Pons (tissue), 1 donor: ENCODE results near the gene BBS5.
"Not testable (repeated sequence)": the region's sequence is repeated elsewhere in the genome, so short reads cannot be mapped to it uniquely, and the experiment has no call there.

Experiments used
- DNase-seq: peaks from one replicate; pipeline ENCODE4 v3.0.0-alpha.2; 2016; ENCODE audit warnings: low spot score

BBS5 gene

GRCh38 chr2:169479257-169480078 is at the start of gene BBS5:
BBS5 (plus strand) TSS chr2:169479494; CDS start chr2:169479554, 60 bp downstream.
- DNase-seq = peak; percentile 76

GRCh38 chr2:169431772-169432171 is 47.5 kb upstream of the BBS5 start:
- not testable (repeated sequence) for DNase-seq

- not testable (repeated sequence) for DNase-seq
These were observed 45.1 kb upstream of the BBS5 start for GRCh38 chr2:169434236-169434635.

- no peak for DNase-seq
These were observed 40.7 kb upstream of the BBS5 start for GRCh38 chr2:169438466-169439072.

GRCh38 chr2:169439900-169440299 is 39.4 kb upstream of the BBS5 start:
- no peak for DNase-seq

- no peak for DNase-seq
These were observed 32.8 kb upstream of the BBS5 start for GRCh38 chr2:169446452-169446851.

GRCh38 chr2:169448316-169448715 is 31.0 kb upstream of the BBS5 start:
- no peak for DNase-seq

GRCh38 chr2:169448865-169449264 is 30.4 kb upstream of the BBS5 start:
- DNase-seq = no peak

- peak; percentile 45 for DNase-seq
These were observed 27.2 kb upstream of the BBS5 start for GRCh38 chr2:169452080-169452479.

GRCh38 chr2:169453044-169453443 is 26.2 kb upstream of the BBS5 start:
- DNase-seq = not testable (repeated sequence)

GRCh38 chr2:169461143-169461542 is 18.2 kb upstream of the BBS5 start:
- DNase-seq = no peak

GRCh38 chr2:169462896-169463695 is 16.2 kb upstream of the BBS5 start:
- peak; percentile 30 for DNase-seq

- DNase-seq = no peak
These were observed 14.8 kb upstream of the BBS5 start for GRCh38 chr2:169464466-169464865.

GRCh38 chr2:169464882-169465281 is 14.4 kb upstream of the BBS5 start:
- no peak for DNase-seq

- no peak for DNase-seq
These were observed 10.5 kb upstream of the BBS5 start for GRCh38 chr2:169468841-169469240.

GRCh38 chr2:169469952-169470572 is 9.2 kb upstream of the BBS5 start:
- no peak for DNase-seq

GRCh38 chr2:169472249-169472648 is 7.0 kb upstream of the BBS5 start:
- no peak for DNase-seq

- DNase-seq = no peak
These were observed 2.8 kb upstream of the BBS5 start for GRCh38 chr2:169476459-169476858.

GRCh38 chr2:169478339-169478738 is 955 bp upstream of the BBS5 start:
- peak; percentile 63 for DNase-seq

- DNase-seq = no peak
These were observed 493 bp upstream of the BBS5 start for GRCh38 chr2:169478745-169479256.

- no peak for DNase-seq
These were observed 778 bp downstream of the BBS5 start for GRCh38 chr2:169480079-169480465.

GRCh38 chr2:169485650-169486138 is 6.4 kb downstream of the BBS5 start:
- DNase-seq = no peak
